ENCODE results near the gene LRRC3. TPM values are rescaled to one million over a fixed set of nuclear protein-coding genes. Genes with fewer than 3 reads are reported as not detected.

The LRRC3 gene
- total RNA-seq, 1 donor from 2014 or later, result 4.0 TPM

DNA sequence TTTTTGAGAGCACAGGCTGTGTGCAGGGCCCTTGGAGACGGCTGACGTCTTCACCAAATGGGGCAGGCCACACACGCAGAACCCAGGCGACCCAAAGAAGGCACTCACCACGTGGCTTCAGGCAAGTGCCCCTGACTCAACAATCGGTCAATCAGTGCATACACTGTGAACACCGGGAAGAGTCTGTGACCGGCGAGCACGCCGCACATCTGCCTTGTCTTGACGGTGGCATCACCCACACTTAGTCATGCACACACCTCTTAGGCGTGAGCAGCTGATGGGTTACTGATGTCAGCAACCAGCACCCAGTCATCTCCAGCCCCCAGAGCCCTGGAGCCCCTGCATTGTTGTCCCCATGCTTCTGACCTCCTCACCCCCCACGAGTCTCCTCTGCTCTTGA, 4.9 kb upstream of the LRRC3 start:
- TF ChIP-seq, protein P1, sequence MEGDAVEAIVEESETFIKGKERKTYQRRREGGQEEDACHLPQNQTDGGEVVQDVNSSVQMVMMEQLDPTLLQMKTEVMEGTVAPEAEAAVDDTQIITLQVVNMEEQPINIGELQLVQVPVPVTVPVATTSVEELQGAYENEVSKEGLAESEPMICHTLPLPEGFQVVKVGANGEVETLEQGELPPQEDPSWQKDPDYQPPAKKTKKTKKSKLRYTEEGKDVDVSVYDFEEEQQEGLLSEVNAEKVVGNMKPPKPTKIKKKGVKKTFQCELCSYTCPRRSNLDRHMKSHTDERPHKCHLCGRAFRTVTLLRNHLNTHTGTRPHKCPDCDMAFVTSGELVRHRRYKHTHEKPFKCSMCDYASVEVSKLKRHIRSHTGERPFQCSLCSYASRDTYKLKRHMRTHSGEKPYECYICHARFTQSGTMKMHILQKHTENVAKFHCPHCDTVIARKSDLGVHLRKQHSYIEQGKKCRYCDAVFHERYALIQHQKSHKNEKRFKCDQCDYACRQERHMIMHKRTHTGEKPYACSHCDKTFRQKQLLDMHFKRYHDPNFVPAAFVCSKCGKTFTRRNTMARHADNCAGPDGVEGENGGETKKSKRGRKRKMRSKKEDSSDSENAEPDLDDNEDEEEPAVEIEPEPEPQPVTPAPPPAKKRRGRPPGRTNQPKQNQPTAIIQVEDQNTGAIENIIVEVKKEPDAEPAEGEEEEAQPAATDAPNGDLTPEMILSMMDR (IDR thresholded peaks at IDR 0.05), result no peak
- ATAC-seq, result no peak
- H3K4me3 ChIP-seq, result no peak overlapping the region
- peaks cover 22% of the 10 kb centered on the region for H3K27me3 ChIP-seq (ENCODE audit: low read depth)
- no peaks in the 10 kb centered on the region for H3K36me3 ChIP-seq
- H3K27ac ChIP-seq, result no peak overlapping the region
- intact Hi-C loops (cut with DNase I), result no loop called here
- no peaks in the 10 kb centered on the region for H3K4me1 ChIP-seq
- DNase-seq, result no peak
- no peaks in the 10 kb centered on the region for H3K9me3 ChIP-seq

DNA sequence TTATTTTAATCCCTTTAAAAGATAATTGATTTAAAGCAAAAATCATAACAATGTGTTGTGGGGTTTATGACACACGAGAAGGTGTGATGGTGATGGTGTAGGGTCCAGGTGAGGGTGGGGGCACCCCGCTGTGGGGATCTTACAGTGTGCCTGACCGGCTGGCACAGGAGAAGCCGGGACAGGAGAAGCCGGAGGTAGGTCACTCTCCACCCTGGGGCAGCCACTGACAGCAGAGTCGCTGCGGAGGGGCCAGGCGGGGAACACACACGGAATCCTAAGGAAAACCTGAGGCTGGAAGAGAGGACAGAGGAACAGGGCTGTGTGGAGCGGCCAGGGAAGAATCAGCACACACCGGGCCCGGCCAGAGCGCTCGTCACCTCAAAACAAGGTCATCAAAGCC, 4.3 kb upstream of the LRRC3 start:
- Histone ChIP-seq H3K4me1 (peaks cover 2% of the 10 kb centered on the region), H3K27ac (no peak overlapping the region), H3K9me3 (no peaks in the 10 kb centered on the region), H3K36me3 (no peaks in the 10 kb centered on the region), H3K27me3 (ENCODE audit: low read depth) (peaks cover 20% of the 10 kb centered on the region), H3K4me3 (no peak overlapping the region)
- TF ChIP-seq, protein P1 (IDR thresholded peaks at IDR 0.05), result no peak
- intact Hi-C loops (cut with DNase I), result no loop called here
- ATAC-seq (no peak), DNase-seq (no peak)

DNA sequence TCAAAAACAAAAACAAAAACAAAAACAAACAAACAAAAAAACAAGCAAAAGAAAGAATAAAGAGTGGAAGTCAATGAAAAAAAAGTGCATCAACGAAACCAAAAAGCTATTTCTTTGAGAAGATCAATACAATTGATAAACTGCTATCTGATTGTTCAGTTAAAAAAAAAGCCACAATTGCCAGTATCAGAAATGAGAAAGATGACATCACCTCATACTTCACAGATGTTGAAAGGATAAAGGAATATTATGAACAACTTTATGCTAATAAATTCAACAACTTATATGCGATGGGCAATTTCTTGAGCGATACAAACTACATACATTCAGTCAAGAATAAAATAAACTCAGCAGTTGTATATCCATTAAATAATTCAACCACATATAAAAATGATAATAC, 2.2 kb upstream of the LRRC3 start:
- DNase-seq (no peak), ATAC-seq (no peak)
- Histone ChIP-seq H3K4me1 (peaks cover 11% of the 10 kb centered on the region), H3K9me3 (no peaks in the 10 kb centered on the region), H3K36me3 (no peaks in the 10 kb centered on the region), H3K4me3 (no peak overlapping the region), H3K27me3 (ENCODE audit: low read depth) (peaks cover 14% of the 10 kb centered on the region), H3K27ac (no peak overlapping the region)
- intact Hi-C loops (cut with DNase I), result no loop called here
- TF ChIP-seq, protein P1 (IDR thresholded peaks at IDR 0.05), result no peak

DNA sequence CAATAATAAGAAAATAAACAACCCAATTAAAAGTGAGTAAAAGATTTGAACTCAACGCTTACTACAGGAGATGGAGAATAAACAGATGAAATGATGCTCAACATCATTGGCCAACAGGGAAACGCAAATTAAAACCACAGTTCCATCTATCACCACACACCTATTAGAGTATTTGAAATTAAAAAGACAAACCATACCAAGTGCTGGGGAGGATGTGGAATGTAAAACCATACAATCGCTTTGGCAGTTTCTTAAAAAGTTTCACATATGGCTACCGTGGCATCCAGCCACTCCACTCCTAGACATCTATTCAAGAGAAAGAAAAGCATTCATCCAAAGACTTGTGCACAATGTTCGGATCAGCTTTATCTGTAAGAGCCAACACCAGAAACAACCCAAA, 1.3 kb upstream of the LRRC3 start:
- TF ChIP-seq, protein P1 (IDR thresholded peaks at IDR 0.05), result no peak
- no peak overlapping the region for H3K4me3 ChIP-seq
- peaks cover 11% of the 10 kb centered on the region for H3K4me1 ChIP-seq
- H3K27me3 ChIP-seq (ENCODE audit: low read depth), result peaks cover 7% of the 10 kb centered on the region
- ATAC-seq (no peak), DNase-seq (no peak)
- no peak overlapping the region for H3K27ac ChIP-seq
- intact Hi-C loops (cut with DNase I), result no loop called here
- H3K9me3 ChIP-seq, result no peaks in the 10 kb centered on the region
- H3K36me3 ChIP-seq, result no peaks in the 10 kb centered on the region

DNA sequence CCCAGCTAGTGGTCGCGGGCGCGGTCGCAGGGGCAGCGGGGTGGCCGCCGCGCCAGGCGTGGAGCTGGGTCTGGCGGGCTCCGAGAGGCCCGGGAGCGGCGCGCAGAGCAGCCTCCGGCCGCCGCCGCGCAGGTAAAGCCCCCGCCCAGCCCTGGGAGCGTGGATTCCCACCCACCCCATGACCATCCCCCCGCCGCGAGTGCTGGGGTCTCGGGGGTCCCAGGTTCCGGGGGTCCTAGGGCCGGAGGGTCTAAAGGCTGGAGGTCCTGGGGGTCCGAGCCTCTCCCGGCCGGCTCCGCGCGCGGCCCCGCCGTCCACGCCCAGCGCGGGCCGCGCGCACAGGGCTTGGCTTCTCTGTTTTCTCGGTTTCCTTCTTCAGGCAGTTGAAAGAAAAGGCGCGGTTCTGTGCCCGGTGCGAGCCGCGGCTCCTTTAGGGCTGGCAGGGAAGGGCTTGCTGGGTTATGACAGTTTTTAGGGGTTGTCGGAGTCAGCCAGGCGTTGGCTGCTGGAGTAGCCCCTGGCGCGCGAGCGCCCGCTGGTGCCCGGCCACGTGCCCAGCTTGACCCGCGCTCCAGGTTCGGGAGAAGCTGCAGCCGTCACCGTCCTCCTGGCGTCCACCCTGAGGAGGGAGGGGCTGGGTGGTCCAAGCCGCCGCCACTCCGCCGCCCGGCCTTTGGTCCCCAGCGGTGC, 359 bp downstream of the LRRC3 start:
- peak; percentile 61 to 80 for ATAC-seq
- no peaks in the 10 kb centered on the region for H3K27me3 ChIP-seq (ENCODE audit: low read depth)
- intact Hi-C loops (cut with DNase I), result no loop called here
- DNase-seq, result peak; percentile 76
- no peaks in the 10 kb centered on the region for H3K9me3 ChIP-seq
- peaks cover 11% of the 10 kb centered on the region for H3K4me1 ChIP-seq
- peak overlapping the region; percentile 18 for H3K27ac ChIP-seq
- H3K4me3 ChIP-seq, result peak overlapping the region; percentile 71
- TF ChIP-seq, protein P1 (IDR thresholded peaks at IDR 0.05), result peak; percentile 31
- no peaks in the 10 kb centered on the region for H3K36me3 ChIP-seq
